ENCODE results near the gene DGKZ.

DGKZ gene

GRCh38 chr11:46304605-46305179 lies 42.6 kb upstream of the DGKZ start:
- in situ Hi-C loops (cut with HindIII; ENCODE audit: low sequenced_read_pairs) = no loop called here

GRCh38 chr11:46305295-46305694 lies 42.0 kb upstream of the DGKZ start:
- TF ChIP-seq, protein P1, sequence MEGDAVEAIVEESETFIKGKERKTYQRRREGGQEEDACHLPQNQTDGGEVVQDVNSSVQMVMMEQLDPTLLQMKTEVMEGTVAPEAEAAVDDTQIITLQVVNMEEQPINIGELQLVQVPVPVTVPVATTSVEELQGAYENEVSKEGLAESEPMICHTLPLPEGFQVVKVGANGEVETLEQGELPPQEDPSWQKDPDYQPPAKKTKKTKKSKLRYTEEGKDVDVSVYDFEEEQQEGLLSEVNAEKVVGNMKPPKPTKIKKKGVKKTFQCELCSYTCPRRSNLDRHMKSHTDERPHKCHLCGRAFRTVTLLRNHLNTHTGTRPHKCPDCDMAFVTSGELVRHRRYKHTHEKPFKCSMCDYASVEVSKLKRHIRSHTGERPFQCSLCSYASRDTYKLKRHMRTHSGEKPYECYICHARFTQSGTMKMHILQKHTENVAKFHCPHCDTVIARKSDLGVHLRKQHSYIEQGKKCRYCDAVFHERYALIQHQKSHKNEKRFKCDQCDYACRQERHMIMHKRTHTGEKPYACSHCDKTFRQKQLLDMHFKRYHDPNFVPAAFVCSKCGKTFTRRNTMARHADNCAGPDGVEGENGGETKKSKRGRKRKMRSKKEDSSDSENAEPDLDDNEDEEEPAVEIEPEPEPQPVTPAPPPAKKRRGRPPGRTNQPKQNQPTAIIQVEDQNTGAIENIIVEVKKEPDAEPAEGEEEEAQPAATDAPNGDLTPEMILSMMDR (IDR thresholded peaks at IDR 0.05; ENCODE audit: low read depth, low read length) = peak; percentile 28
- in situ Hi-C loops (cut with HindIII; ENCODE audit: low sequenced_read_pairs) = no loop called here
- DNase-seq (ENCODE audit: low read depth, low spot score) = no peak
- H3K4me3 ChIP-seq (ENCODE audit: low read depth, low read length) = no peak overlapping the region

More at GRCh38 chr11:46304605-46305179, 42.6 kb upstream of the DGKZ start:
- TF ChIP-seq, protein P1 (IDR thresholded peaks at IDR 0.05; ENCODE audit: low read depth, low read length) = no peak
- DNase-seq (ENCODE audit: low read depth, low spot score) = no peak
- H3K4me3 ChIP-seq (ENCODE audit: low read depth, low read length) = no peak overlapping the region

GRCh38 chr11:46306296-46306853 lies 40.9 kb upstream of the DGKZ start:
- H3K4me3 ChIP-seq (ENCODE audit: low read depth, low read length) = no peak overlapping the region
- TF ChIP-seq, protein P1 (IDR thresholded peaks at IDR 0.05; ENCODE audit: low read depth, low read length) = no peak
- DNase-seq (ENCODE audit: low read depth, low spot score) = no peak
- in situ Hi-C loops (cut with HindIII; ENCODE audit: low sequenced_read_pairs) = no loop called here

DNA sequence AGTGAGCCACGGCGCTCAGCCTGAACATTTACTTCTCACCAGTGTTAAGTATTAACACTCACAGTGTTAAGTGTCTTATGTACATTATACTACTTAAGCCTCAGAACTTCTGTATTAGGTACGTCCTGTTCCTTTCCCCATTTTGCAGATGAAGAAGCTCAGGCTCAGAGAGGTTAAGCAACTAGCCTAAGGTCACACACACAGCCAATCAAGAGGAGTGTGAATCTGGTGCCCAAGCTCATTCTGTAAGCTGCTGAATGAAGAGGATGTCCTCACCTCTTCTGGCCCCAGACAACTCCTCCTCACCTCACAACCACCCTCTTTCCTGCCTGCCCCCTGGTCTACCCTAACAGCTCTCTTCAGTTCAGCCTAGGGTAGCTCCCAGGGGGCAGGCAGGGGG lies 39.9 kb upstream of the DGKZ start:
- DNase-seq (ENCODE audit: low read depth, low spot score) = no peak
- in situ Hi-C loops (cut with HindIII; ENCODE audit: low sequenced_read_pairs) = no loop called here
- TF ChIP-seq, protein P1 (IDR thresholded peaks at IDR 0.05; ENCODE audit: low read depth, low read length) = no peak
- H3K4me3 ChIP-seq (ENCODE audit: low read depth, low read length) = no peak overlapping the region

DNA sequence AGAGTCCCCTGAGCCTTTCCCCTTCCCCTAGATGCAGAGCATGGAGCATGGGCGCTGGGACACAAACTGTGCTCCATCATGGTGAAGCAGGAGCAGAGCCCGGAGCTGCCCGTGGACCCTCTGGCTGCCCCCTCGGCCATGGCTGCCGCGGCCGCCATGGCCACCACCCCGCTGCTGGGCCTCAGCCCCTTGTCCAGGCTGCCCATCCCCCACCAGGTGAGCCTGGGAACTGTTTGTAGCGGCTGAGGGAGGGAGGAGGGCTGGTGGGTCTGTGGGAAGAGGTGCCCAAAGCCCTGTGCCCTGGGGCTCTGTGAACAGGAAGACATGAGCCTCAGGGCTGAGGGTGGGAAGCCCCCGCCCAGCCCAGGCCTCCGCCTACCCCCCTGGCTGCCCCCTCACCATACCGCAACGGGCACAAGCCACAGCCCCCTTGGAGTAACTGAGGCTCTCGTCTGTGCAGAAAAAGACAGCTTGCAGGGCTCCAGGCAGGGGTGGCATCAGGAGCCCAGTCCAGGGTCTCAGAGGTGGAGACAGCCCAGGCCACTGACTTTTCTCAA lies 39.4 kb upstream of the DGKZ start:
- TF ChIP-seq, protein P1 (IDR thresholded peaks at IDR 0.05; ENCODE audit: low read depth, low read length) = no peak
- no peak for DNase-seq (ENCODE audit: low read depth, low spot score)
- in situ Hi-C loops (cut with HindIII; ENCODE audit: low sequenced_read_pairs) = no loop called here
- no peak overlapping the region for H3K4me3 ChIP-seq (ENCODE audit: low read depth, low read length)

DNA sequence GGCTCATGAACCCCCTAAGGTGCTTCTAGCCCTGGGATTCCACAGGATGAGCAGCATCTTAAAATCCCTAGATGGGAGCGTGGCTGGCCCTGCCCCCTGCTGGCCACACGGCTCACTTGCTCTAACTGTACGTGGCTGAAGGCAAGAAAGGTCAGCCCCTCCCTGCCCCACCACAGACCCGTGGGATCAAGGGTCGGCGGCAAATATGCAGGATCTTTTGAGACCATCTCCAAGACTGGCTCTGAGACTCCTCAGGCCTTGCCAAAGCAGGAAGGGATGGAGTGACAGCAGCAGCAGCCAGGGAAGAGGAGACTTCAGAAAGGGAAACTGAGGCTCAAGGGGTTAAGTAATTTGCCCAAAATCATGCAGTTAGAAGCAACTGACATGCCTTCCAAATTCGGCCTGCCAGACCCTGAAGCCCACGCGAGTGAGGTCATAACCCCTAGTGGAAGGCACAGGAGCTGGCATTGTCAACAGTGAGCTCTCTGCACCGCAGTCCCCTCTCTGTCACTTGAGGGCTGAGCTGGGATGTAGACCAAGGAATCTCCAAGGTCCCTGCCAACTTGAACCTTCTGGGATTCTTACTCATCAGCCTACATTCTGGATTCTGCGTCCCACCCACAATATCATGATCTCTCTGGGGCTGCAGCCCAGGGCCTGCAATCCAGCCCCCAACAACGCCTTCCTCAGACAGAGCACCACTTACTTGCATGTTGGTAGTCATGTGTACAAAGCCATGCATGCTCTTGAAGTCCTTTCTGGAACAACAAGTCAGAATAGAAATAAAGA lies 38.4 kb upstream of the DGKZ start:
- peak; percentile 68 for DNase-seq (ENCODE audit: low read depth, low spot score)
- H3K4me3 ChIP-seq (ENCODE audit: low read depth, low read length) = no peak overlapping the region

More for the DNA sequence above, 38.4 kb upstream of the DGKZ start:
- in situ Hi-C loops (cut with HindIII; ENCODE audit: low sequenced_read_pairs) = no loop called here
- TF ChIP-seq, protein P1 (IDR thresholded peaks at IDR 0.05; ENCODE audit: low read depth, low read length) = peak; percentile 90

Measured in astrocyte of the spinal cord (primary cell).